ENCODE results near the gene BAZ2B.
A peak's percentile ranks its signal among the peaks of the same experiment; 100 is the strongest.

Gene BAZ2B

DNA sequence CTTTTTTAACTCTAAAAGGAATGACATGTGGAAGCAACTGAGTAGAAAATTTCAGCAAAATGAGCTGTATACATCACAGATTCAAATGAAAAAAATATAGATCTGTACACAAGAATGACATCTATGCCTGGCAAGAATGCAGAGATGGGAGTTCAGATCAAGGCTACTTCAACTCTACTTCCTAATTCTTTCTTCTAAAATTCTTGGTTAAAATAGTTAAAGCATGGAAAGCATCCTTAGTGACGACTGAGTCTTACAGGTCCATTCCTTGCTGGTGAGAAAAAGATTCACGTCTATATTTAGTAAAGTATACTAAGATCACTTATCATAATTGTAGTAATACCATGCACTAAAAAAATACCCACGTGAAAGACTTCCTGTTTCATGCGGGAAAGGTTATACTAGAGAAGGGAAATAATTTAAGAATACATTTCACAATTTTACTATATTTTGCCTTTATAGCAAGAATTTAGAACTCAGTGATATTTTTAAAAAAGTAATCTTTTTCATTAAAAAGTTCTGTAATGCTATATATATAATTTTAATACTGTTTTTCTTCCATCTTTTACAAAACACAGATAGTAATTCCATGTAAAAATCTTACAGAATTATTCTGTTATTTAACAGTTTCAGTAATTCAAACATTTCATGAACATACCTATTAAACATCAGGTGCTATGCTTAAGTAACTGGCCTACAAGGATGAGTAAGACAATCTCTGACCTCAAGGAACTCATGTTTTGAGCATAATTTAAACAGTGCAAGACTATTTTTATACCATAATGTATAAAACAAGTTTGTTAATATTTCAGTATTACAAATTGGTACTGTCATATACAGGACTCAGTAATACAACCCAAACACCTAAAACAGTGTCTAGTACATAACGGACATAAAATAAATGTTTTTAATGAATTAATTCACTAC is 159.6 kb downstream of the BAZ2B start:
- Histone ChIP-seq H3K27me3 (replicated peaks) (no peaks in the 10 kb centered on the region), H3K36me3 (replicated peaks) (no peaks in the 10 kb centered on the region), H3K4me3 (ENCODE audit: low read depth, low read length) (no peak overlapping the region), H3K27ac (no peak overlapping the region)
- in situ Hi-C loops (cut with HindIII; ENCODE audit: low pct_ligation_motif_present, low sequenced_read_pairs), result no loop called here
- peak; percentile 27 for DNase-seq
- TF ChIP-seq, protein P1, sequence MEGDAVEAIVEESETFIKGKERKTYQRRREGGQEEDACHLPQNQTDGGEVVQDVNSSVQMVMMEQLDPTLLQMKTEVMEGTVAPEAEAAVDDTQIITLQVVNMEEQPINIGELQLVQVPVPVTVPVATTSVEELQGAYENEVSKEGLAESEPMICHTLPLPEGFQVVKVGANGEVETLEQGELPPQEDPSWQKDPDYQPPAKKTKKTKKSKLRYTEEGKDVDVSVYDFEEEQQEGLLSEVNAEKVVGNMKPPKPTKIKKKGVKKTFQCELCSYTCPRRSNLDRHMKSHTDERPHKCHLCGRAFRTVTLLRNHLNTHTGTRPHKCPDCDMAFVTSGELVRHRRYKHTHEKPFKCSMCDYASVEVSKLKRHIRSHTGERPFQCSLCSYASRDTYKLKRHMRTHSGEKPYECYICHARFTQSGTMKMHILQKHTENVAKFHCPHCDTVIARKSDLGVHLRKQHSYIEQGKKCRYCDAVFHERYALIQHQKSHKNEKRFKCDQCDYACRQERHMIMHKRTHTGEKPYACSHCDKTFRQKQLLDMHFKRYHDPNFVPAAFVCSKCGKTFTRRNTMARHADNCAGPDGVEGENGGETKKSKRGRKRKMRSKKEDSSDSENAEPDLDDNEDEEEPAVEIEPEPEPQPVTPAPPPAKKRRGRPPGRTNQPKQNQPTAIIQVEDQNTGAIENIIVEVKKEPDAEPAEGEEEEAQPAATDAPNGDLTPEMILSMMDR (IDR thresholded peaks at IDR 0.05; ENCODE audit: low read depth, low read length, missing control alignments), result no peak

DNA sequence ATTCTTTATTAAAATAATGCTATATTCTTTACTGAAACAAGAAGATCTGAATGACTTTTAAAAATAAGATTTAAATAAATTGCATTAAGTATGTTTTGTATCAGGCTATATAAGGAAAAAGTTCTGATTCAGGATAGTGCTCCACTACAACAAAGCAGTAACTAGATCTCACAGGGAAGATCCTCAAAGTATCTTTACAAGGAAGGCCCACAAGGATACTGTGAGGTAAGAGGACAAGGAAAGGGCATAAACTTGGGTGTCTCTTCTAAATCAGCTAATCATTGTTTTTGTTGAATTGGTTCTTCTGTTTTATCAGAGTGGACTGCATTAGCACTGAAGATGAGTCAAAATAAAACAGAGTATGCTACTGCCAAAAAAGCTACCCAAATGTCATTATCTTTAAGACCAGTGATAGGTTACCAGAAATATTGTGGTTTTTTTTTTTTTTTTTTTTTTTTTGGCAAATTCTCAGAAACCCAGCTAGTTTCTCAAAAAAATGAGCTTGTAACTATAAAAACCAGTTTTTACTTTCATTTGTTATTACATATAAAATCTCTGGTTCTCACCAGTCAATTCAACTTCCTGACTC is 160.9 kb downstream of the BAZ2B start:
- in situ Hi-C loops (cut with HindIII; ENCODE audit: low pct_ligation_motif_present, low sequenced_read_pairs), result no loop called here
- no peak for DNase-seq
- TF ChIP-seq, protein P1 (IDR thresholded peaks at IDR 0.05; ENCODE audit: low read depth, low read length, missing control alignments), result no peak
- Histone ChIP-seq H3K27me3 (replicated peaks) (no peaks in the 10 kb centered on the region), H3K4me3 (ENCODE audit: low read depth, low read length) (no peak overlapping the region), H3K36me3 (replicated peaks) (no peaks in the 10 kb centered on the region), H3K27ac (no peak overlapping the region)

DNA sequence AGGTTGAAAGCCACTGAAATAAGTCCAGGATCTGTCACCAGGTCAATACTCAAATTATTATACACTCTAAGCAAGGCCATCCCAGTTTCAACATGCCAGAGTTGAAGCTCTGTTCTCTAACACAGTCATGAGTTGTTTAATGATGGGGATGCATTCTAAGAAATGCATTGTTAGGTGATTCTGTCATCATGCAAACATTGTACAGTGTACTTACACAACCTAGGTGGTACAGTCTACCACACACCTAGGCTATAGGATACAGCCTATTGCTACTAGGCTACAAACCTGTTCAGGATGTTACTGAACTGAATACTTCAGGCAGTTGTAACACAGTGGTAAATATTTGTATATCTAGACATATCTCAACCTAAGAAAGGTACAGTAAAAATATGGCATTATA is 162.2 kb downstream of the BAZ2B start:
- TF ChIP-seq, protein P1 (IDR thresholded peaks at IDR 0.05; ENCODE audit: low read depth, low read length, missing control alignments), result no peak
- H3K27me3 ChIP-seq (replicated peaks), result no peaks in the 10 kb centered on the region
- no peak overlapping the region for H3K27ac ChIP-seq
- H3K36me3 ChIP-seq (replicated peaks), result no peaks in the 10 kb centered on the region
- in situ Hi-C loops (cut with HindIII; ENCODE audit: low pct_ligation_motif_present, low sequenced_read_pairs), result no loop called here
- no peak overlapping the region for H3K4me3 ChIP-seq (ENCODE audit: low read depth, low read length)
- DNase-seq, result peak; percentile 1

DNA sequence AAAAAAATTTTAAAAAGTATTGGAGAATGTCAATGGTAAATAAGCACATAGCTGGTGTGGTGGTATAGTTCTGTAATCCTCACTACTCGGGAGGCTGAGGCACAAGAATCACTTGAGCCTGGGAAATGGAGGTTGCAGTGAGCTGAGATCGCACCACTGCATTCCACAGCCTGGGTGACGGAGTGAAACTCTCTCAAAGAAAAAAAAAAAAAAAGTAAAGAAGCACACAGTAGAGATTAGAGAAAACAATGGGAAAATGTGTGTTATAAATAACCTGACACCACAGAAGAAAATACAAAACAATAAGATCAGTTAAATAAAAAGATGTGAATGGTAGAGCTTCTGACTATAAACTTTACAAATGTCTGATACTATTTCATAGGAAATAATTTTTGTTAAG is 166.2 kb downstream of the BAZ2B start:
- peaks cover 4% of the 10 kb centered on the region for H3K36me3 ChIP-seq (replicated peaks)
- DNase-seq, result no peak
- H3K27ac ChIP-seq, result no peak overlapping the region
- in situ Hi-C loops (cut with HindIII; ENCODE audit: low pct_ligation_motif_present, low sequenced_read_pairs), result no loop called here
- H3K4me3 ChIP-seq (ENCODE audit: low read depth, low read length), result no peak overlapping the region
- H3K27me3 ChIP-seq (replicated peaks), result no peaks in the 10 kb centered on the region
- TF ChIP-seq, protein P1 (IDR thresholded peaks at IDR 0.05; ENCODE audit: low read depth, low read length, missing control alignments), result no peak

DNA sequence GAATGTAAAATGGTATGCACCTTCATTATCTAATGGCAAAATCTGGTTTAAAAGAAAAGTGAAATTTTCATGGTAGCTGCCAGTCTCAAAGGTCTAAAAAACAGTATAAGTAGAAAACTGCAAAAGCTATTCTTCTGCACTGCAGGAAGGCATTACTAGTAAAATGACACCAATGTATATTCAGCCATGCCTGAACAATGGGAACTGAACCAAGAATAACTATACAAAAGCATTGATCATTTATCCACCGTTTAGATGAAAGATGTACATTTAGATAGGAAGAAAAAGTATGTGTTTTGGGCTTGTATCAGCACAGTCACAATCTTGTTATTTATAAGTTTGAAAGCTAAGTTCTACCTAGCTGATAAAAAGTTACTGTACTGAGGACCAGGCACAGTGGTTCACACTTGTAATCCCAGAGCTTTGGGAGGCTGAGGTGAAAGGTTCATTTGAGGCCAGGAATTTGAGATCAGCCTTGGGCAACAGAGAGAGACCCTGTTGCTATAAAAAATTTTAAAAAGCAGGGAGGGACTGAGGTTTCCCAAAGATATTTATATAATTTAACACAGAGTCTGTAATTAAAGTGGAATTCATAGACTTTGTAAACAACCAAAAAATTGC is 166.7 kb downstream of the BAZ2B start:
- no peak overlapping the region for H3K27ac ChIP-seq
- TF ChIP-seq, protein P1 (IDR thresholded peaks at IDR 0.05; ENCODE audit: low read depth, low read length, missing control alignments), result no peak
- H3K4me3 ChIP-seq (ENCODE audit: low read depth, low read length), result no peak overlapping the region
- in situ Hi-C loops (cut with HindIII; ENCODE audit: low pct_ligation_motif_present, low sequenced_read_pairs), result no loop called here
- H3K36me3 ChIP-seq (replicated peaks), result peaks cover 4% of the 10 kb centered on the region
- no peak for DNase-seq
- no peaks in the 10 kb centered on the region for H3K27me3 ChIP-seq (replicated peaks)
